SK-N-SH (cell line): ENCODE measurements around the gene AZU1. TPM values are rescaled to one million over a fixed set of nuclear protein-coding genes. Genes with fewer than 3 reads are reported as not detected.

Experiments used
- CTCF ChIA-PET: fragments of 300-600, 350-600 bp; formaldehyde crosslinking; extraction: SDS; loops from one replicate; lab custom pipeline; 2021; lab: Yijun Ruan, JAX
- POLR2A ChIA-PET: fragments of 350-600 bp; sonication (Branson Sonifier 250); formaldehyde crosslinking; extraction: SDS; loops from one replicate; lab custom pipeline; 2020; ENCODE audit warnings: antibody characterized with exemption, inconsistent platforms; lab: Yijun Ruan, JAX
- DNase-seq: peaks from one replicate; pipeline ENCODE4 v3.0.0; 2012
- H2AFZ ChIP-seq: fragments of 200-600 bp; sonication (generic); 2 replicates; pipeline ENCODE4 v1.8.1; 2016; ENCODE audit warnings: antibody characterized with exemption, mild to moderate bottlenecking, low read depth
- H3F3A ChIP-seq: fragments of 200-600 bp; sonication (generic); replicated peaks from 2 replicates; pipeline ENCODE3; 2016; ENCODE audit warnings: antibody characterized with exemption, mild to moderate bottlenecking; ENCODE audit not compliant: insufficient read depth
- H3K27ac ChIP-seq, 2 experiments: fragments of 200-500 bp in 1 of 2; fragments of 200-600 bp in 1 of 2; sonication (Bioruptor generic) in 1 of 2; sonication (generic), shearing (Covaris generic) in 1 of 2; 2 replicates each; pipeline versions ENCODE4 v1.5.1 to v1.6.1; 2014 to 2016; ENCODE audit warnings: low read depth in 2 of 2, inconsistent platforms in 1 of 2, low read length in 1 of 2, mild to moderate bottlenecking in 1 of 2, mixed read lengths in 1 of 2
- H3K27me3 ChIP-seq: fragments of 200-600 bp; sonication (generic), shearing (Covaris generic); 2 replicates; pipeline ENCODE4 v1.6.1; 2016; ENCODE audit warnings: mixed run types; ENCODE audit not compliant: insufficient read depth
- H3K36me3 ChIP-seq, 2 experiments: fragments of 200-500 bp in 1 of 2; fragments of 200-600 bp in 1 of 2; sonication (Bioruptor generic) in 1 of 2; sonication (generic) in 1 of 2; replicated peaks in 1 of 2; 2 replicates each; pipeline versions ENCODE3 to v1.5.1; 2014 to 2016; ENCODE audit warnings: low read length in 1 of 2, mild to moderate bottlenecking in 1 of 2; ENCODE audit not compliant: insufficient read depth in 2 of 2, control insufficient read depth in 1 of 2
- H3K4me1 ChIP-seq, 2 experiments: fragments of 200-500 bp in 1 of 2; fragments of 200-600 bp in 1 of 2; sonication (Bioruptor generic) in 1 of 2; sonication (generic), shearing (Covaris generic) in 1 of 2; 2 replicates each; pipeline versions ENCODE4 v1.5.1 to v1.6.1; 2014 to 2016; ENCODE audit warnings: low read depth in 1 of 2, low read length in 1 of 2, mixed run types in 1 of 2; ENCODE audit not compliant: insufficient read depth in 2 of 2, control insufficient read depth in 1 of 2
- H3K4me2 ChIP-seq: fragments of 200-600 bp; sonication (generic), shearing (Covaris generic); 2 replicates; pipeline ENCODE4 v1.6.1; 2017; ENCODE audit warnings: mixed run types
- H3K4me3 ChIP-seq, 2 experiments: fragments of 200-500 bp in 1 of 2; fragments of 200-600 bp in 1 of 2; sonication (Bioruptor generic) in 1 of 2; sonication (generic), shearing (Covaris generic) in 1 of 2; 2 replicates each; pipeline versions ENCODE4 v1.5.1 to v1.8.1; 2014 to 2016; ENCODE audit warnings: low read depth in 2 of 2, inconsistent platforms in 1 of 2, low read length in 1 of 2, mild to moderate bottlenecking in 1 of 2, mixed read lengths in 1 of 2, moderate library complexity in 1 of 2
- H3K79me2 ChIP-seq: fragments of 200-600 bp; sonication (generic); 2 replicates; pipeline ENCODE4 v1.8.1; 2017; ENCODE audit warnings: mild to moderate bottlenecking; ENCODE audit not compliant: insufficient read depth
- H3K9ac ChIP-seq: fragments of 200-600 bp; sonication (generic); 2 replicates; pipeline ENCODE4 v1.6.1; 2017; ENCODE audit warnings: mixed run types
- H3K9me2 ChIP-seq: fragments of 200-600 bp; sonication (generic); 2 replicates; pipeline ENCODE4 v1.6.1; 2017; ENCODE audit warnings: mixed run types
- H3K9me3 ChIP-seq: fragments of 200-600 bp; sonication (generic); 2 replicates; pipeline ENCODE4 v1.6.1; 2017; ENCODE audit warnings: mixed run types, mild to moderate bottlenecking, moderate library complexity
- H4K20me1 ChIP-seq: fragments of 200-600 bp; sonication (generic); 2 replicates; pipeline ENCODE4 v1.6.1; 2017; ENCODE audit warnings: mild to moderate bottlenecking, mixed run types; ENCODE audit not compliant: insufficient read depth
- IRF3 ChIP-seq: fragments of 150-350 bp; IDR thresholded peaks from 2 replicates; pipeline ENCODE4 v1.6.1; 2016; ENCODE audit warnings: mild to moderate bottlenecking, low read depth, low read length
- JUND ChIP-seq: IDR thresholded peaks from 2 replicates; pipeline ENCODE4 v1.4.0; 2012
- MAX ChIP-seq: IDR thresholded peaks from 2 replicates; pipeline ENCODE4 v1.4.0; 2012; ENCODE audit warnings: low read depth
- MEF2A ChIP-seq: IDR thresholded peaks from 2 replicates; pipeline ENCODE4 v1.4.0; 2012; ENCODE audit warnings: low read depth, borderline replicate concordance
- RFX5 ChIP-seq: IDR thresholded peaks from 2 replicates; pipeline ENCODE4 v1.6.1; 2012; ENCODE audit warnings: mild to moderate bottlenecking, improper control_type of control experiment, low read length
- TEAD4 ChIP-seq: IDR thresholded peaks from 2 replicates; pipeline ENCODE4 v1.4.0; 2012; ENCODE audit warnings: mild to moderate bottlenecking, borderline replicate concordance; ENCODE audit not compliant: insufficient read depth
- USF2 ChIP-seq: fragments of 150-350 bp; IDR thresholded peaks from 2 replicates; pipeline ENCODE4 v1.6.1; 2017; ENCODE audit warnings: antibody characterized with exemption, low read length, low read depth, borderline replicate concordance
- ZBTB33 ChIP-seq: IDR thresholded peaks from 2 replicates; pipeline ENCODE4 v1.4.0; 2012; ENCODE audit warnings: low read depth, borderline replicate concordance
- WGBS: methylation state at CpG from one replicate; pipeline ENCODE4 v1.1.6; 2017; ENCODE audit warnings: low lambda C conversion rate; 5-methylcytosine and 5-hydroxymethylcytosine counted together
- polyA plus RNA-seq, 3 experiments: library from polyadenylated mRNA; depleted of rRNA; stranded (reverse); fragments of >200 nt; gene quantifications; 2 replicates each; pipeline ENCODE4 v1.2.3, GENCODE V29; 2012

The AZU1 gene
- polyA plus RNA-seq, 1 of the 3 experiments (the other 2 are of a cell fraction) = 0.15 TPM

- Histone ChIP-seq H3K27ac (no peak overlapping the region), H4K20me1 (peaks cover 23% of the 10 kb centered on the region), H2AFZ (no peak overlapping the region), H3F3A (peaks cover 4% of the 10 kb centered on the region), H3K9me3 (no peaks in the 10 kb centered on the region), H3K4me2 (no peak overlapping the region), H3K9me2 (no peaks in the 10 kb centered on the region), H3K36me3 (peaks cover under 1 to 5% of the 10 kb centered on the region in 2 experiments), H3K9ac (no peak overlapping the region), H3K79me2 (peaks cover 23% of the 10 kb centered on the region), H3K4me3 (no peak overlapping the region), H3K27me3 (no peaks in the 10 kb centered on the region)
- 90% methylated on average over 7 of the region's 28 CpGs for WGBS
- POLR2A ChIA-PET = interaction anchor here (0.6 kb wide), 1 partner anchor 454 kb away, joined by 3 read pairs; no protein-coding TSS in a partner anchor
- DNase-seq = no peak
- CTCF ChIA-PET = interaction anchor here (1.2 kb wide), 1 partner anchor 53 kb away, joined by 3 read pairs; no protein-coding TSS in a partner anchor
- TF ChIP-seq JUND = no peak
- TF ChIP-seq, all 33 proteins: peak for 0
- H3K4me1 ChIP-seq = peaks cover 8 to 27% of the 10 kb centered on the region in 2 experiments; a peak in 3 of 4 replicates
Measured at GRCh38 chr19:795073-795611, 32.5 kb upstream of the AZU1 start.

- DNase-seq = no peak
- CTCF ChIA-PET = interaction anchor here (1.2 to 1.5 kb wide), 2 partner anchors 54 to 188 kb away, joined by 3 read pairs; partner anchors contain the start of gene WDR18
Measured at GRCh38 chr19:795691-796581, 31.7 kb upstream of the AZU1 start.

More at GRCh38 chr19:795691-796581, 31.7 kb upstream of the AZU1 start:
- H3F3A ChIP-seq = peaks cover 4% of the 10 kb centered on the region
- H2AFZ ChIP-seq = no peak overlapping the region
- peak overlapping the region; percentile 62 to 69; a peak in 3 of 4 replicates for H3K4me3 ChIP-seq
- no peaks in the 10 kb centered on the region for H3K9me2 ChIP-seq
- H3K27me3 ChIP-seq = no peaks in the 10 kb centered on the region
- peaks cover 31% of the 10 kb centered on the region for H4K20me1 ChIP-seq
- POLR2A ChIA-PET = interaction anchor here (0.6 to 1.6 kb wide), 3 partner anchors 55 to 453 kb away, joined by 3 to 4 read pairs (median 3); no protein-coding TSS in a partner anchor
- no peak for TF ChIP-seq ZBTB33
- no peak for TF ChIP-seq RFX5
- TF ChIP-seq USF2 = no peak
- TF ChIP-seq IRF3 = no peak
- TF ChIP-seq MEF2A = no peak
- no peak for TF ChIP-seq TEAD4
- TF ChIP-seq MAX = no peak
- H3K4me1 ChIP-seq = peaks cover 16 to 35% of the 10 kb centered on the region in 2 experiments; a peak in 3 of 4 replicates
- peaks cover 8 to 10% of the 10 kb centered on the region in 2 experiments for H3K36me3 ChIP-seq
- WGBS = 89% methylated on average over 15 of the region's 39 CpGs
- H3K9ac ChIP-seq = peak overlapping the region; percentile 76; the same call in 1 of the 2 replicates
- H3K27ac ChIP-seq = no peak overlapping the region; a peak in 1 of 4 replicates
- peak overlapping the region; percentile 82 for H3K4me2 ChIP-seq
- H3K9me3 ChIP-seq = no peaks in the 10 kb centered on the region
- peaks cover 31% of the 10 kb centered on the region for H3K79me2 ChIP-seq
